ENCODE measurements around the gene ITGB7.
A peak's percentile ranks its signal among the peaks of the same experiment; 100 is the strongest.

ITGB7 gene

DNA sequence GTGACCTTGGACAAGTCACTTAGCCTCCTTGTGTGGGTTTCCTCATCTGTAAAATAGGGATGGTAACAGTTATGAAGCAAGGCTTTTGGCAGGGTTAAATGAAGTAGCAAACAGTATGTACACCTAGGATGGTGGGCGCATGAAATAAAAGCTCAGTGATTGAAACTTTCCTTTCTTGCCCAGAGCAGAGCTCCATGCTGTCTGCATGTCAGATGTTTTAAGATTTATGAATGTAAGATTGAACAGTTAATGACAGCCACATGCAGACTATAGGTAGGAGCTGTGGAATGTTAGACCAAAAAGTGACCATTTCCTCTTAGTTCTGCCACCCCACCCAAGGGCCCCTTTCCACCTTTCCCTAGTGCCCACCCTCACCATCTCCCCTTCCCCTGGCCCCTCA is 12.1 kb downstream of the ITGB7 start:
- Mint-ChIP-seq H3K27ac (peak overlapping the region; percentile 68), H3K4me3 (no peak overlapping the region), H3K27me3 (no peaks in the 10 kb centered on the region), H3K36me3 (peaks cover 83% of the 10 kb centered on the region), H3K9me3 (no peaks in the 10 kb centered on the region), H3K4me1 (peaks cover 60% of the 10 kb centered on the region)
- CTCF ChIA-PET, result interaction anchor here (0.8 to 2.4 kb wide), 5 partner anchors 8 to 129 kb away, joined by 3 to 9 read pairs (median 3); no protein-coding TSS in a partner anchor
- no peak for DNase-seq

DNA sequence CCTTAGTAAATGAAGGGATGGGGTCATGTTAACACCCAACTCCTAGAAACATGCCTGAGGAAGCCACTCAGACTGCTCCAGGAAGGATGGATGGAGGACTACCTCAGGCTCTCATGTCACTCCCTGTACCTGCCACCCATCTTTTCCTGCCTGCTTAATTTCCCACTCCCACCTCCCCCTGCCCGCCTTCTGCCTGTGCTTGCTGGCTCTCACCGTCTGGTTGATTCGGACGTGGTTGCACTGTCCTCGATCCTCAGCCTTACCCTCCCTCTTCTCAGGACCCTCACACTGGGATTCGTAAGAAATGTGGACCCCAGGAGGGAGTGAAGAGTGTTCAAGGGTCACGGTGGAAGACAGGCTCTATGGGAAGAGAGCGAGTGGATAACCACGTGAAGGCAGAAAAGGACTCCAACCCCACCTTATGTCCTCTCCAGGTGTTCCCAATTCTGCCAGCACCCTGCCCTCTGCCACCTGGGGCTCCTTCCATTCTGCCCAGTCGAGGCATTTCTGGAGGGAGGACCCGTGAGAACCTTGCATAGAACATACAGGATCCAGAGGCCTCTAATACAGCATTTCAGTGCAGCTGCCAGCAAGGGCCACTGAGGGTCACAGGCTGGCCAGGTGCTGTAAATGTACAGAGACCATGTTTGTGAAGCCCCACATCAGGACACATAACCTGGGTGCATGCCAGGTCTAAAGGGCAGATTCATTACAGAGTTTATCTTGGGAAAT is 12.9 kb downstream of the ITGB7 start:
- CTCF ChIA-PET, result interaction anchor here (1.2 to 2.4 kb wide), 4 partner anchors 9 to 103 kb away, joined by 3 to 9 read pairs (median 4); no protein-coding TSS in a partner anchor
- no peak for DNase-seq
- no peak overlapping the region for H3K27ac Mint-ChIP-seq
- H3K4me3 Mint-ChIP-seq, result no peak overlapping the region
- no peaks in the 10 kb centered on the region for H3K27me3 Mint-ChIP-seq
- peaks cover 55% of the 10 kb centered on the region for H3K4me1 Mint-ChIP-seq
- no peaks in the 10 kb centered on the region for H3K9me3 Mint-ChIP-seq
- peaks cover 78% of the 10 kb centered on the region for H3K36me3 Mint-ChIP-seq

DNA sequence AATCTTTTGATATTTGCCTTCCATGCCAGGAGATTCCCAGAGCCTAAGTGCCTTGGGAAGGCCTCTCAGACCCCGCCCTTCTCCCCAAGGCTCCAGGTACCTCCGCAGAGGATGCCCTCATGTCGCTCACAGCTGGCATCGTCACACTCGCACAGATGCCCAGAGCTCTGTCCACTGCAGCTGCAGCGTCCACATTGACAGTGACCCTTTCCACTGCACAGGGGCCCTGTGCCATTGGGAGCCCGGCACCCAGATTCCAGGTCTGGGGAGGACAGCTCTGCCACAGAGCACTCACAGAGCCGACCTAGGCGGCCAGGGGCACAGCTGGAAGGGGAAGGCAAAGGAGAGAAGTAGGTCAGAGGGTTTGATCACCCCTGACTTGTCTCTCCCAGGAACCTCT is 14.0 kb downstream of the ITGB7 start:
- DNase-seq, result no peak
- Mint-ChIP-seq H3K4me3 (no peak overlapping the region), H3K27ac (peak overlapping the region; percentile 63), H3K27me3 (no peaks in the 10 kb centered on the region), H3K36me3 (peaks cover 75% of the 10 kb centered on the region), H3K9me3 (no peaks in the 10 kb centered on the region), H3K4me1 (peaks cover 44% of the 10 kb centered on the region)
- CTCF ChIA-PET, result interaction anchor here (0.8 to 1.5 kb wide), 4 partner anchors 16 to 152 kb away, joined by 3 to 6 read pairs (median 3); no protein-coding TSS in a partner anchor

GRCh38 chr12:53192531-53193021 is 14.5 kb downstream of the ITGB7 start:
- H3K27ac Mint-ChIP-seq, result no peak overlapping the region
- H3K9me3 Mint-ChIP-seq, result no peaks in the 10 kb centered on the region
- no peak overlapping the region for H3K4me3 Mint-ChIP-seq
- peaks cover 75% of the 10 kb centered on the region for H3K36me3 Mint-ChIP-seq
- DNase-seq, result no peak
- CTCF ChIA-PET, result interaction anchor here (0.8 to 1.5 kb wide), 3 partner anchors 16 to 153 kb away, joined by 3 read pairs; no protein-coding TSS in a partner anchor
- H3K4me1 Mint-ChIP-seq, result peaks cover 41% of the 10 kb centered on the region
- H3K27me3 Mint-ChIP-seq, result no peaks in the 10 kb centered on the region

DNA sequence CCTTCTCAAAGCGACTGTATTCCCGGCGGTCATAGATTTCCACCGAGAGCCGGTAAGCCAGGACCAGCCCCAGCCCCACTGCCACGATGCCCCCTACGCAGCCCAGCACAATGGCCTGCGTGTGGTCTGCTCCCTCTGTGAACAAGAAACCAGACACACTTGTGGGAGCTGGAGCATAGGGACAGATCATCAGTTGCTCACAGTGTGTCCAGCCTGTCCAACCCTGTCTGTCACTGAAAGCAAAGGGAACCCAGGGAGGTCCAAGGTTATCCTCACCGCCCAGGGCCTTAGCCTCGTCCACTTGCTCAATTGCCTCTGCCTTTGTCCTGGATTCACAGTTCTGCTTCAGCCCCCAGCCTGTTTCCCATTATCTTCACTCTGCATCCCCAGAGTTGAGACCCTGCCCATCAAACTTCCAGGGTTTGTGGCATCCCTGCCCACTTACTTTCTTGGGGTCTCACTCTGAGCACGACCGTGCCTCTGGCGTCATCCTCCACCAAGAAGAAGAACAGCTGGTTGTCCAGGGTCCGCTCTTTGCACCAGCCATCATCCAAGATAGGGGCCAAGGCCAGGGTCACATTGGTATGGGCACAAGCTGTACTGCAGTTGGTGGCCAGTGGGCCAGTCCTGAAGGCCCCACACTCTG is 15.0 kb downstream of the ITGB7 start:
- DNase-seq, result no peak
- Mint-ChIP-seq H3K9me3 (no peaks in the 10 kb centered on the region), H3K36me3 (peaks cover 77% of the 10 kb centered on the region), H3K27ac (peak overlapping the region; percentile 70), H3K4me1 (peaks cover 38% of the 10 kb centered on the region), H3K27me3 (no peaks in the 10 kb centered on the region), H3K4me3 (no peak overlapping the region)
- CTCF ChIA-PET, result interaction anchor here (0.8 to 2.3 kb wide), 5 partner anchors 14 to 153 kb away, joined by 3 to 22 read pairs (median 3); partner anchors contain the start of gene ITGB7

- peaks cover 32% of the 10 kb centered on the region for H3K4me1 Mint-ChIP-seq
- no peak overlapping the region for H3K27ac Mint-ChIP-seq
- peaks cover 75% of the 10 kb centered on the region for H3K36me3 Mint-ChIP-seq
- H3K9me3 Mint-ChIP-seq, result no peaks in the 10 kb centered on the region
- CTCF ChIA-PET, result interaction anchor here (1.4 to 2.3 kb wide), 3 partner anchors 15 to 132 kb away, joined by 3 to 22 read pairs (median 6); partner anchors contain the start of gene ITGB7
- H3K4me3 Mint-ChIP-seq, result no peak overlapping the region
- DNase-seq, result no peak
- no peaks in the 10 kb centered on the region for H3K27me3 Mint-ChIP-seq
Measured at GRCh38 chr12:53191096-53191884, 15.8 kb downstream of the ITGB7 start.

- peak overlapping the region; percentile 19 for H3K27ac Mint-ChIP-seq
- H3K27me3 Mint-ChIP-seq, result no peaks in the 10 kb centered on the region
- H3K4me1 Mint-ChIP-seq, result peaks cover 27% of the 10 kb centered on the region
- no peak overlapping the region for H3K4me3 Mint-ChIP-seq
- peak; percentile 62 for DNase-seq
- H3K9me3 Mint-ChIP-seq, result no peaks in the 10 kb centered on the region
- H3K36me3 Mint-ChIP-seq, result peaks cover 75% of the 10 kb centered on the region
- CTCF ChIA-PET, result interaction anchor here (0.6 to 2.3 kb wide), 12 partner anchors 9 to 331 kb away, joined by 3 to 22 read pairs (median 3); partner anchors contain the start of genes CSAD, ITGB7 and ZNF740
Measured at GRCh38 chr12:53190108-53190729, 16.8 kb downstream of the ITGB7 start.

DNA sequence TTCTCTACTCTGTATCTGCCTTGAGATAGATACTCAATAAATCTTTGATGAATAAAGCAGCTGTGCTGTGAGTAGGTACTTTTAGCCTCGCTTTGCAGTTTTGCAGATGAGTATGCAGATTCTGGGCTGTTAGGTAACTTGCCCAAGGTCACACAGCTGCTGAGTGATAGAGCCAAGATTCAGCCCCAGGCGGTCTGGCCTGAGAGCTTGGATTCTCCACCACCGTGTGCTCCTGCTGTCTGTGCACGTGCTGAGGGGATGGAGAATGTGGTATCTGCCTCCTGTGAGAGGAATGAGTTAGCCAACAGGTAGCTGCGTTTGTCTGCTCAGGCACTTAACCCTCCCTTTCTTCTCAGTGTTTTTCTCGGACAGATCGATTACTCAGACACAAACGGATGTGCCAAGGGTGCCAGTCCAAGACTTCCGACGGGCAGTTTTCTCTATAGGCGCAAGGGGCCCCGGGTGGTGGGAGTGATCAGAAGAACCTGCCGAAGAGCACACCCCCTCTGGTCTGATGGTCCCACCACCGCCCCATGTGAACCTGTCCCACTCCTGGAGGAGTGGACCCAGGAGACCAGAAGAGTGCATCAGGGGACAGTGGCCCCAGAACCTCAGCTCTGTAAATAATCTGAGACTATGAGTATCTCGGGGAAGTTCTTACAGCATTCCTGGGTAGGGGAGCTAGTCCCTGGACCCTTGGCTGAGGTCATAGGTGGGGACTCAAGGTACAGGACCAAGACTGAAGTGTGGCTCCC is 19.7 kb downstream of the ITGB7 start:
- H3K4me3 Mint-ChIP-seq, result no peak overlapping the region
- H3K27me3 Mint-ChIP-seq, result no peaks in the 10 kb centered on the region
- H3K4me1 Mint-ChIP-seq, result peaks cover 49% of the 10 kb centered on the region
- no peak for DNase-seq
- H3K36me3 Mint-ChIP-seq, result peaks cover 67% of the 10 kb centered on the region
- CTCF ChIA-PET, result interaction anchor here (0.8 to 2.5 kb wide), 13 partner anchors 8 to 157 kb away, joined by 3 to 15 read pairs (median 4); a partner anchor contains a TSS
- no peaks in the 10 kb centered on the region for H3K9me3 Mint-ChIP-seq
- no peak overlapping the region for H3K27ac Mint-ChIP-seq

- Mint-ChIP-seq H3K4me3 (no peak overlapping the region), H3K9me3 (no peaks in the 10 kb centered on the region), H3K36me3 (peaks cover 67% of the 10 kb centered on the region), H3K27ac (no peak overlapping the region), H3K4me1 (peaks cover 51% of the 10 kb centered on the region), H3K27me3 (no peaks in the 10 kb centered on the region)
- no peak for DNase-seq
- CTCF ChIA-PET, result interaction anchor here (0.9 to 2.5 kb wide), 8 partner anchors 8 to 79 kb away, joined by 3 to 15 read pairs (median 5); a partner anchor contains a TSS
Measured at GRCh38 chr12:53186745-53187144, 20.3 kb downstream of the ITGB7 start.

GRCh38 chr12:53185582-53186153 is 21.4 kb downstream of the ITGB7 start:
- Mint-ChIP-seq H3K4me1 (peaks cover 50% of the 10 kb centered on the region), H3K27me3 (no peaks in the 10 kb centered on the region), H3K9me3 (no peaks in the 10 kb centered on the region), H3K36me3 (peaks cover 65% of the 10 kb centered on the region), H3K4me3 (no peak overlapping the region), H3K27ac (peak overlapping the region; percentile 58)
- CTCF ChIA-PET, result interaction anchor here (0.7 to 2.4 kb wide), 7 partner anchors 9 to 26 kb away, joined by 3 to 15 read pairs (median 3); no protein-coding TSS in a partner anchor
- no peak for DNase-seq

- Mint-ChIP-seq H3K9me3 (no peaks in the 10 kb centered on the region), H3K36me3 (peaks cover 62% of the 10 kb centered on the region), H3K4me3 (no peak overlapping the region), H3K4me1 (peaks cover 48% of the 10 kb centered on the region), H3K27ac (peak overlapping the region; percentile 58), H3K27me3 (no peaks in the 10 kb centered on the region)
- CTCF ChIA-PET, result interaction anchor here (0.7 to 2.4 kb wide), 6 partner anchors 10 to 27 kb away, joined by 3 to 15 read pairs (median 4); no protein-coding TSS in a partner anchor
- no peak for DNase-seq
Measured at GRCh38 chr12:53184828-53185227, 22.2 kb downstream of the ITGB7 start.

DNA sequence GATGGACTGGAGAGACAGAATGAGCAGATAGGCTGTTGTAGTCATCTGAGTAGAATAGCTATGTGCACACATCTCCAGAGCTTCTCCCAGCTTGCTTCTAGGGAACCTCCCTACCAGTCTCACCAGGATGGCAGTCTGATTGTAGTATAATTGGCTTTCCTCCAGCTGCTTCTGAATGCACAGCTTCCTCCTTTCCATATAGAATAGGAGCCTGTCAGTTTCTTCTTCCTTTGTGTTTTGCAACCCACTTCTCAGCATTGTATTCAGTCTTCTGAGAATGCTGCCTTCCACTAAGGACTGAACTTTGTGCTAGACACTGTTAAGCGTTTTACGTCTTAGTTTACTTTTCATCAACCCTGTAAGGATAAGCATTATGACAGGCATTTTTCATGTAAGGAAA is 24.1 kb downstream of the ITGB7 start:
- Mint-ChIP-seq H3K27ac (no peak overlapping the region), H3K9me3 (no peaks in the 10 kb centered on the region), H3K27me3 (no peaks in the 10 kb centered on the region), H3K4me1 (peaks cover 59% of the 10 kb centered on the region), H3K36me3 (peaks cover 54% of the 10 kb centered on the region), H3K4me3 (peak overlapping the region; percentile 88)
- no peak for DNase-seq
- CTCF ChIA-PET, result interaction anchor here (0.9 to 4.1 kb wide), 6 partner anchors 15 to 117 kb away, joined by 3 to 31 read pairs (median 4); partner anchors contain the start of gene ESPL1

Measured in activated naive CD4-positive, alpha-beta T cell treated with anti-CD3 and anti-CD28 coated beads, Interleukin-2, amount 10 ng/mL, durations not matched to agents 7 days and 5 days (primary cell).